Hematopoietic multipotent progenitor cell (in vitro differentiated cells): ENCODE measurements around the gene CPT1A. TPM values are rescaled to one million over a fixed set of nuclear protein-coding genes. Genes with fewer than 3 reads are reported as not detected.
"Not testable (repeated sequence)": the region's sequence is repeated elsewhere in the genome, so short reads cannot be mapped to it uniquely, and the experiment has no call there.

Experiments used
- DNase-seq, 3 donors: peaks; one replicate each; pipeline ENCODE4 v3.0.0-alpha.2; 2011 to 2015; ENCODE audit warnings: low read depth in 2 of 3, low spot score in 2 of 3
- total RNA-seq: library from RNA; depleted of rRNA; stranded (reverse); fragments of >200 nt; gene quantifications from one replicate; pipeline ENCODE4 v1.2.3, GENCODE V29; 2012

The CPT1A gene
- 151 TPM for total RNA-seq

DNA sequence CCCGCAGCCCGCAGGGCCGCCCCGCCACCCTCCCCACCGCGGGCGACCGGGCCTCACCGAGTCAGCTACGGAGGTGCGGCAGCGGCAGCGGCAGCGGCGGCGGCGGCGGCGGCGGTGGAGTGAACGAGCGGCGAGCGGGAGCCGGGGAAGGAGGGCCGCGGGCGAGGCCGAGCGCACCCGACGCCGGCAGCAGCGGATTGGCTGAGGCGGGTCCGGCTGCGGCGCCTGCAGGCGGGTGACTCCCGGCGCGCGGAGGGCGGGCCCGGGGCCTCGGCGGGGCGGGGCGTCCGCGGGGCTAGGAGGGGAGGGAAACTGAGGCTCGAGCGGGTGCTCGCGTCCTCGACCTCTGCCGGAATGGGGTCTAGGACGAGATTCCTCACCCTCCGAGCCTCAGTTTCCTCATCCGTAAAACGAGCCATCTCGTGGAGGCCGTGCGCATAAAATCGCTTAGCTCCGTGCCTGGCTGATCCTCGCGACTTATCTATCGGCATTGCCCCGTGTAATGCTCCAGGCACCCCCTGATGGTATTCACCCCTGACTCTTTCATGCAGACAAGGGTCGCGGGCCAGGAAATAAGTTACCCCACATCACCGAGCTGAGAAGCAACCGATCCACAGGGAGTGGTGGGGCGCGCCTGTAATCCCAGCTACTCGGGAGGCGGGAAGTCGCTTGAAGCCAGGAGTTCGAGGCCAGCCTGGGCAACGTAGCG, at the start of gene CPT1A:
TSS of gene CPT1A (minus strand) at position 199 of the 709 bp plus-strand sequence. CDS start 26,442 bp downstream, outside the sequence.
- DNase-seq: peak in 2 of 3 donors; percentile 69 to 76

- DNase-seq: peak in 2 of 3 donors; percentile 60 to 83
Measured at GRCh38 chr11:68890490-68891231, 48.9 kb upstream of the CPT1A start.

DNA sequence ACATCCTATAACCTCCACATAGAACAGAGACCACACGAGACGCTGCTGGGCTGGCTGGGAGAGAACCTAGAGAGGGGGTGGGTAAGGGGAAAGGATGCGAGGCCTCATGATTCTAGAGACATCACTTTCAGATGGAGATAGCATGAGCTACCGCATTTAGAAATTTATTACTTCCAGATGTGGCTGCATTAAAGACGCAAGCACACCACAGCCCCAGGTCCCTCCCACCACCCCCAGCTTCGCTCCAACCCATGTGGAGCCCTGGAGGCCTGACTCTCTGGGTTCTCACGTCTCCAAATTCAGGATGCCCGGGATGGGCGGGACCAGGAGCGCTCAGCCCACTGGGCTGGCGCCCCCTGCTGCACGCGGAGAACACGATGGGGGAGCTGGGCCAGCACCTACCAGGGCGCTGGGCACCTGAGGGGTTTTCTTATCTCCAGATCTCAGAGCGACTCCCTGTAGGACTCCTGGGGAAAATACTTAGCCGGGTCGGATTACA, 48.3 kb upstream of the CPT1A start:
- no peak for DNase-seq

- DNase-seq: not testable (repeated sequence)
Measured at GRCh38 chr11:68884827-68885226, 43.1 kb upstream of the CPT1A start.

DNA sequence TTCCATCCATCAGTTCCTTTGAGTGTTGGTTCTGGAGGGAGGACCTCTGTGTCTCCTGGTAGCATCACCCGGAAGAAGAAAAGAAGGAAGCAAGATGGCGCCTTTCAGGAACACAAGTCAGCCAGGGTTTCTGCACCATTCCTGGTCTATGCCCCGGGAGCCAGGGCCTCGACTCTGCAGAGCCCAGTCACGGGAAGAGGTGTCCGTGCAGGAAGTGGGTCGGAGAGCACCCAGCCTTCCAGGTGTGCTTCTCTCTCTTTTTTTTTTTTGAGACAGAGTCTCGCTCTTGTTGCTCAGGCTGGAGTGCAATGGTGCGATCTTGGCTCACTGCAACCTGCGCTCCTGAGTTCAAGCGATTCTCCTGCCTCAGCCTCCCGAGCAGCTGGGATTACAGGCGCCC, 40.7 kb upstream of the CPT1A start:
- DNase-seq: no peak

DNA sequence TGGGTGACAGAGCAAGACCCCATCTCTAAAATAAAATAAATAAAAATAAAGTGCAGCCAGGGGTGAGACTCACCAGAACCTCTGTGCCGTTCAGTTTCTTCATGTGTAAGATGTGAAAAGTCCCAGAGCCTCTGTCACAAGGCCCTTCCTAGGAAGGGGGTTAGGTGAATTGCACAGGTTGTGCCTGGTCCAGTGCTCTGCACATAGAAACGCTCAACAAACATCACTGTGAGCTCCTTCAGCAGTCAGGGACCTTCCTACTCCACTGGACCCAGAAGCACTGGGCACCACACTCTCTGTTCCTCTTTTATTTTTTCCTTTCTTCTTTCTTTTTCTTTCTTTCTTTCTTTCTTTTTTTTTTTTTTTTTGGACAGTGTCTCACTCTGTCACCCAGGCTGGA, 39.6 kb upstream of the CPT1A start:
- DNase-seq: no peak

GRCh38 chr11:68880851-68881250, 39.1 kb upstream of the CPT1A start:
- DNase-seq: no peak

DNA sequence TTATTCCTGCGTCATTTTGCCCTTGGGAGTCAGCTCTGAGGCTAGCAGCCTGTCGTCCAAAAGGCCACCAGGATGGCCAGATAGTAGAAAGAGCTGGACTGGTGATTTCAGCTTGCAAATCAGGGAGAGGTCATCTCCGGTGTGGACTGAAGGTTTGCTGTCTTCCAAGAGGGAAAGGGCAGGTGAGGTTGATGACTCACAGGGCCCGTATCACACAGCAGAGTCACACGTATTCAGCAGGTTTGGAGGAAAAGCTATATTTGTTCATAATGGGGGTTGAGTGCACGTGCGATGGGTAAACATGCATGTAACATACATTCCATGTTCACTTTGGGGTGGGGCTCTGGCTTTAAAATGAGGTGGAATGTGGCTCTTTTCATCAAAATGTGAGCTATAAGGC, 36.3 kb upstream of the CPT1A start:
- DNase-seq: no peak

- DNase-seq: no peak
Measured at GRCh38 chr11:68872216-68873003, 30.7 kb upstream of the CPT1A start.

DNA sequence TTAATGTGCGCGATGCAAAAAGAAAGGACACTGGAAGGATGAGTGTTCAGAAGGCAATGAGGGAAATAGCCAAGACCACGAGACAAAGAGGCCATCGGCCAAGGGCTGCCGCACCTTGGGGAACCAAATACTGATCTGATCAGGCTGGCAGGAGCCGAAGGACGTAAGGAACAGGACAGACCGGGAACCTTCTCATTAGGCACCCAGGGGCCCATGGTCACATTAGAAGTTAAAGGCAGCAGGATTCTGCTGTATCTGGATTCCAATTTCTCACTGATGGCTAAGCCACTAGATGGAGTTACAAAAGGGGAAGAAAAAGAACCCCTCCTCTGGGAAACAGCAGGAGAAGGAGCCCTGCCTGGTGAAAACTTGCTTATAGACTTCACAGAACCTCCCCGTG, 28.8 kb upstream of the CPT1A start:
- peak in 1 of 3 donors; percentile 7 for DNase-seq

DNA sequence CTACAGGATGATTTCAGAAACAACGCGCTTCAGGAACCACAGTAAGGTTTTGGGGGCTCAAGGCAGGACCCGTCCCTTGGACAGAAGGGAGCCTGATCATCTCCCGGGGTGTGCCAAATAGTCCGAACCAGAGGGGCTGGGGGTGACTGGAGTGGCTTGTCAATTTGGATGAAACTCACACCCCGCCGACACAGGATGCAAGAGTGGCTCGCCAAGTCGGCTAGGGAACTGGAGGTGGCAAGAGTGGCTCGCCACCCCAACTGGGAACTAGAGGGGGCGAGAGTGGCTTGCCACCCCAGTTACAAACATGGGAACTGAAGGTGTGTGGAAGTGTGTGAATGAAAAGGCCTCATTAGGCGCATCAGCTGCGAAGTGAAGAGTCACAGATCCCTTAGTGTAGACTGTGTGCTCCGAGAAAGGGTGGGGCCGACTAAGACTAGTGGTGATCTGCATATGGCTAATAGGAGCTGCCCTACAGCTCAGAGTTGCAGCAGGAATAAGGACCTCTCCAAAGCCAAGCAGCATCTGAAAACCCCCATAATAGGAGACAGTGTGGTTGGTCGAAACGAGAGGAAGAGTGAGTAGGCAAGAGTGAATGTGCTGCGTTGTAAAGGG, 26.6 kb upstream of the CPT1A start:
- no peak for DNase-seq

- no peak for DNase-seq
Measured at GRCh38 chr11:68867066-68867465, 25.4 kb upstream of the CPT1A start.

DNA sequence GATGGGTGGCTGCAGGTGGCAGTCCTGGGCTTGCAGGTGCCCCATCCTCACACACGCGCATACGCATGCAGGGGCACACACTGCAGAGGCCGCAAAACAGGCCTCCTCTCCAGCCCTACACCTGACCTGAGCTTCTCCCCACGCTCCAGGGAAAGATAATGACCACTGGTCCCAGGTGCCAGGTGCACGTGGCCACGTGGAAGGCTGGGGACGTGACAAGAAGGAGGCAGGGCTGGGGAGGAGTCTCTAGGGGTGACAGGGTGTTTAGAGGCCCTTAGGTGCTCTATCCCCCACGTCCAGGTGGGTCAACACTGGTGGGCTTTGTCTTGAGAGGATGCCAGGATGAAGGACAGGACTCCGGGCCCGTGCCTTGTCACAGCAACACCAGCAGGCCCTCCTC, 23.5 kb upstream of the CPT1A start:
- no peak for DNase-seq

- no peak for DNase-seq
Measured at GRCh38 chr11:68863553-68864265, 22.0 kb upstream of the CPT1A start.

GRCh38 chr11:68862421-68862820, 20.7 kb upstream of the CPT1A start:
- DNase-seq: no peak

DNA sequence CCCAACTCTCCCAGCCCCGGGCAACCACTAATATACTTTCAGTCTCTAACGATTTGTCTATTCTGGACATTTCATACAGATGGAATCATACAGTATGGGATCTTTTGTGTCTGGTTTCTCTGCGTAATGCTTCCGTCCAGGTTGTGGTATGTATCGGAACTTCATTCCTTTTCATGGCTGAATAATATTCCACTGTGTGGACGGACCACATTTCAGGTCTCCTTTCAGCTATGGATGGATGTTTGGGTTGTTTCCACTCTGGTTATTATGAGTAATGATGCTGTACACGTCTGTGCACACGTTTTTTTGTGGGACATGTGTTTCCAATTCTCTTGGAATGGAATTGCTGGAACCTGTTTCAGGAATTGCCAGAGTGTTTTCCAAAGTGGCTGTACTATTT, 17.4 kb upstream of the CPT1A start:
- no peak for DNase-seq

DNA sequence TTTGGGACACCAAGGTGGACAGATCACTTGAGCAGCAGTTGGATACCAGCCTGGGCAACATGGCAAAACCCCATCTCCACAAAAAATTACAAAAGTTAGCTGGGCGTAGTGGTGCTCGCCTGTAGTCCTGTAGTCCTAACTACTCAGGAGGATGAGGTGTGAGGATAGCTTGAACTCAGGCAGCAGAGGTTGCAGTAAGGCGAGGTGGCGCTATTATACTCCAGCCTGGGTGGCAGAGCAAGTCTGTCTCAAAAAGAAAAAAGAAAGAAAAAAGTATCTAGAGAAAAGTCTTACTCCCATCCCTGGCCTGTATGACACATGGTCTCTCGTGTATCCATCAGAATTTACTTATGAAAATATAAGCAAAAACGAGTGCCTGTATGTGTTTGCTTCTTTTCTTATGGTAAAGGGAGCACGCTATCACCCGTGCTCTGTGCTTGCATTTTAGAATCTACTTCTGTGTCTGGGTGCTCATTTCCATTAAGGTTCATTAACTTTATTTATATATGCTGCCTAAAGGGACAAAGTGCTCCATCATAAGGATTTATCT, 15.4 kb upstream of the CPT1A start:
- no peak for DNase-seq

DNA sequence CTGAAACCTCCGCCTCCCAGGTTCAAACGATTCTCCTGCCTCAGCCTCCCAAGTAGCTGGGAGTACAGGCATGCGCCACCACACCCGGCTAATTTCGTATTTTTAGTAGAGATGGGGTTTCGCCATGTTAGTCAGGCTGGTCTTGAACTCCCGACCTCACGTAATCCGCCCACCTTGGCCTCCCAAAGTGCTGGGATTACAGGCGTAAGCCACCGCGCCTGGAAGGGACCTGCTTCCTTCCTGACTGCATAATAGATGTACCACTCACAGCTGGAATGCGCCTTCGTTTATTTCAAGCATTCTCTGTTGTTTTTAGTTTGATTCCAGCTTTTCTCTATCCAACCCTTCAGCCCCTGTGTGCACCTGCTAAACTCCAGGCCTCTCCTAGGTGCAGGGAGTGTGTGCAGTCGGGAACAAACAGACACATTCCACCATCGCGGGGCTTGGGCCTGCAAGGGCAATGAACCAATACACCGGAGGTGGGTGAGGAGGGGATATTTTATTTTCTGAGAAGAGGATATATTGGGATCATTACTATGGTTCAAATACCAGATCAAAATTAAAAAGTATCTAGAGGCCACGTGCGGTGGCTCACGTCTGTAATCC, 14.8 kb upstream of the CPT1A start:
- not testable (repeated sequence) for DNase-seq

- peak in 1 of 3 donors; percentile 64 for DNase-seq
Measured at GRCh38 chr11:68855205-68855981, 13.7 kb upstream of the CPT1A start.
